Putamen (tissue), 1 donor: ENCODE results near the gene CDK17.
A peak's percentile ranks its signal among the peaks of the same experiment; 100 is the strongest.
"Not testable (repeated sequence)": the region's sequence is repeated elsewhere in the genome, so short reads cannot be mapped to it uniquely, and the experiment has no call there.

Experiments
- DNase-seq: peaks from one replicate; pipeline ENCODE4 v3.0.0-alpha.2; 2016; ENCODE audit warnings: low spot score

CDK17 gene

GRCh38 chr12:96417688-96418087, 17.4 kb upstream of the CDK17 start:
- DNase-seq, result not testable (repeated sequence)

GRCh38 chr12:96416033-96416799, 16.0 kb upstream of the CDK17 start:
- no peak for DNase-seq

- no peak for DNase-seq
Measured at GRCh38 chr12:96414637-96415036, 14.4 kb upstream of the CDK17 start.

GRCh38 chr12:96412431-96412830, 12.2 kb upstream of the CDK17 start:
- no peak for DNase-seq

- DNase-seq, result no peak
Measured at GRCh38 chr12:96409731-96410130, 9.5 kb upstream of the CDK17 start.

GRCh38 chr12:96408993-96409392, 8.8 kb upstream of the CDK17 start:
- no peak for DNase-seq

GRCh38 chr12:96407429-96408097, 7.3 kb upstream of the CDK17 start:
- not testable (repeated sequence) for DNase-seq

GRCh38 chr12:96404696-96405095, 4.5 kb upstream of the CDK17 start:
- DNase-seq, result no peak

GRCh38 chr12:96403870-96404269, 3.6 kb upstream of the CDK17 start:
- no peak for DNase-seq

- not testable (repeated sequence) for DNase-seq
Measured at GRCh38 chr12:96402522-96402921, 2.3 kb upstream of the CDK17 start.

- peak; percentile 40 for DNase-seq
Measured at GRCh38 chr12:96402061-96402460, 1.8 kb upstream of the CDK17 start.

GRCh38 chr12:96401076-96401871, 1.0 kb upstream of the CDK17 start:
- peak; percentile 60 for DNase-seq

GRCh38 chr12:96400631-96401075, 414 bp upstream of the CDK17 start:
- DNase-seq, result peak; percentile 47

- DNase-seq, result peak; percentile 81
Measured at GRCh38 chr12:96399120-96399918, 920 bp downstream of the CDK17 start.

GRCh38 chr12:96398424-96399119, 1.7 kb downstream of the CDK17 start:
- DNase-seq, result peak; percentile 85

GRCh38 chr12:96397756-96398423, 2.3 kb downstream of the CDK17 start:
- peak; percentile 30 for DNase-seq

- DNase-seq, result peak; percentile 44
Measured at GRCh38 chr12:96396914-96397313, 3.3 kb downstream of the CDK17 start.

GRCh38 chr12:96396209-96396608, 4.0 kb downstream of the CDK17 start:
- no peak for DNase-seq

GRCh38 chr12:96395236-96395635, 5.0 kb downstream of the CDK17 start:
- no peak for DNase-seq

- not testable (repeated sequence) for DNase-seq
Measured at GRCh38 chr12:96393229-96393628, 7.0 kb downstream of the CDK17 start.

GRCh38 chr12:96392397-96392796, 7.8 kb downstream of the CDK17 start:
- no peak for DNase-seq
